Endometrial microvascular endothelial cells (primary cell): ENCODE data around the gene REV3L. TPM values are rescaled to one million over a fixed set of nuclear protein-coding genes. Genes with fewer than 3 reads are reported as not detected.

Experiments used
- in situ Hi-C: cut with HindIII; loops from 2 replicates; pipeline ENCODE4 v1.10.0; 2017; ENCODE audit warnings: low sequenced_read_pairs, low pct_unique_long_range_greater_than_20kb; ENCODE audit errors: inconsistent ontology term
- total RNA-seq: library from RNA; depleted of rRNA; stranded (reverse); fragments of >200 nt; gene quantifications from one replicate; pipeline ENCODE4 v1.2.3, GENCODE V29; 2015; ENCODE audit errors: inconsistent ontology term

The REV3L gene
- total RNA-seq, 1 donor from 2014 or later: 35.0 TPM

DNA sequence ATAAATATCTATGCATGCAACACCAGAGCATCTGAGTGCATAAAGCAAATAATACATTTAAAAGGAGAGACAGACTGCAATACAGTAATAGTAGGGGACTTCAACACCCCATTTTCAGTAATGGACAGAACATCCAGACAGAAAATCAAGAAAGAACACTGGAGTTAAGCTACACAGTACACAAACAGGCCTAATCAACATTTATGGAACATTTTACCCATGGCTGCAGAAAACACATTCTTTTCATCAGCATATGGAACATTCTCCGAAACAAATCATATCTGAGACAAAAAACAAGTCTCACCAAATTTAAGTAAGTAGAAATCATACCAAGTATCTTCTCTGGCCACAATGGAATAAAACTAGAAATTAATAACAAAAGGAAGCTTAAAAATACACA is 50.5 kb downstream of the REV3L start:
- in situ Hi-C loops: no loop called here

DNA sequence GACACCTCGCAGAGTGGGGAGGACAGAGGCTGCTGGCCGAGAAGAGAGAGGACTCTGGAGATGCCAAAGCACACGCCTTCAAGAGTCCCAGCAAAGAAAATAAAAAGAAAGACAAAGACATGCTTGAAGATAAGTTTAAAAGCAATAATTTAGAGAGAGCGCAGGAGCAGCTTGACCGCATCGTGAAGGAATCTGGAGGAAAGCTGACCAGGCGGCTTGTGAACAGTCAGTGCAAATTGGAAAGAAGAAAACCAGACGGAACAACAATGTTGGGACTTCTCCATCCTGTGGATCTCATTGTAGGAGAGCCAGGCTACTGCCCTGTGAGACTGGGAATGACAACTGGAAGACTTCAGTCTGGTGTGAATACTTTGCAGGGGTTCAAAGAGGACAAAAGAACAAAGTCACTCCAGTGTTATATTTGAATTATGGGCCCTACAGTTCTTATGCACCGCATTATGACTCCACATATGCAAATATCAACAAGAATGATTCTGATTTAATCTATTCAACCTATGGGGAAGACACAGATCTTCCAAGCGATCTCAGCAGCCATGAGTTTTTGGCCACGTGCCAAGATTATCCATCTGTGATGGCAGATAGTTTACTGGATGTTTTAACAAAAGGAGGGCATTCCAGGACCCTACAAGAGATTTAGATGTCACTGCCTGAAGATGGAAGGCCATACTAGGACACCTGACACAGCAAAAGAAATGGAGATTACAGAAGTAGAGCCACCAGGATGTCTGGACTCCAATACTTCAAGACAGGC is 52.2 kb downstream of the REV3L start:
- in situ Hi-C loops: no loop called here

DNA sequence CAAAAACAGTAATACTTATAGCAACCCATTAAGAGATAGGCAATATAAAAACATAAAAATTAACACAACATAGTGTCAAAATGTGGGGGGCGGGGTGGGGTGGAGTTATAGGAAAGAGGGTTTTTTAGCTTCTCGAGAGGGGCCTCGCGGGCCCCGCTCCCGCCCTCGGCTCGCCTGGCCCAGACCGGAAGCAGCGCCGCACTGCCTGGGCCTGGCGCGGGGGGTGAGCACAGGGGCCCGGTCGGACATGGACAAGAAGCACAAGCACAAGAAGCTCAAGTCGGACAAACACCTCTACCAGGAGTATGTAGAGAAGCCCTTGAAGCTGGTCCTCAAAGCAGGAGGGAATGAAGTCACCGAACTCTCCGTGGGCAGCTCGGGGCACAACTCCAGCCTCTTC is 53.4 kb downstream of the REV3L start:
- in situ Hi-C loops: no loop called here

DNA sequence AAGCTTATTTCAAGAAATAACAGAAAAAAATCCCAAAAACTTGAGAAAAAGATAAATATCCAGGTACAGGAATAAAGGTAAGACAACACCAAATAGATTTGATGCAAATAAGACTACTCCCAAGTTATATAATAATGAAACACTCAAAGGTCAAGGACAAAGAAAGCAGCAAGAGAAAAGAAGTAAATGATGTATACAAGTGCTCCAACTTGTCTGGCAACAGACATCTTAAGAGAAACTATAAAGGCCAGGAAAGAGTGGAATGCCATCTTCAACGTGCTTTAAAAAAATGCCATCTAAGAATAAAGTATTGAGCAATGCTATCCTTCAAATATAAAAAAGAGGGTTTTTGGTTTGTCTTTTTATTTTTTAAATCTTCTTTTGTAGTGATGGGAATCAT is 54.2 kb downstream of the REV3L start:
- in situ Hi-C loops: no loop called here

DNA sequence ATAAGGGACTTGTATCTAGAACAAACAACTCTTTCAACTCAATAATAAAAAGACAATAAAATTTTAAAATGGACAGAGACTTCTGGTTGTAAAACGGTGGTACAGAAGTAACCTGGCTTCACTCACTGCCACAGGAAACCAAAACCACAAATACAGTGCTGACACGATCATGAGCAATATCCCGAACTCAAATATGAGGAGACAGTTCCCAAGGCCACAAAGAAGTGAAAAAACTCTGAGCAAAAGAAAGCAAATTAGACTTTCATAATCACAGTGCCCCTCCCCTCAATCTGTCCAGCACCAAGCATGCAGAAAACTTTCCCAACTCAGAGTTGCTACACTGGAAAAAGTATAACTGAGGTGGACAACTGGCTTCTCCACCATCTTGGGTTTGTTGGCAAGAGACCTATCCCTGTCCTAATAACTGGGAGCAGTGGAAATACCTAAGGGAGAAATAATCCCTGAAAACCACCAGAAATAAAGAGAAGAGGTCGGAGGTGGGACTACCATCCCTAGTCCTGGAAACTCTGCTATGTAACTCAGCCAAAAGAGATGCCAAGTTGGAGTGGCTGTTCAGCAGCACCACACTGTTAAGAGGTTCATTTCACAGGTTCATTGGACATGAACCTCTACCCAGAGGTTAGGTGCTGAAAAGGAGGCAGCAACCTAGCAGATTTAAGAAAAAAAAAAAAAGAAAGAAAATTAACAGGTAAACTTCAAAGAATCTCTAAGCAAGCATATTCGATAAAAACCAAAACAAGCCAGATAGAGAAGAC is 55.5 kb downstream of the REV3L start:
- in situ Hi-C loops: no loop called here

DNA sequence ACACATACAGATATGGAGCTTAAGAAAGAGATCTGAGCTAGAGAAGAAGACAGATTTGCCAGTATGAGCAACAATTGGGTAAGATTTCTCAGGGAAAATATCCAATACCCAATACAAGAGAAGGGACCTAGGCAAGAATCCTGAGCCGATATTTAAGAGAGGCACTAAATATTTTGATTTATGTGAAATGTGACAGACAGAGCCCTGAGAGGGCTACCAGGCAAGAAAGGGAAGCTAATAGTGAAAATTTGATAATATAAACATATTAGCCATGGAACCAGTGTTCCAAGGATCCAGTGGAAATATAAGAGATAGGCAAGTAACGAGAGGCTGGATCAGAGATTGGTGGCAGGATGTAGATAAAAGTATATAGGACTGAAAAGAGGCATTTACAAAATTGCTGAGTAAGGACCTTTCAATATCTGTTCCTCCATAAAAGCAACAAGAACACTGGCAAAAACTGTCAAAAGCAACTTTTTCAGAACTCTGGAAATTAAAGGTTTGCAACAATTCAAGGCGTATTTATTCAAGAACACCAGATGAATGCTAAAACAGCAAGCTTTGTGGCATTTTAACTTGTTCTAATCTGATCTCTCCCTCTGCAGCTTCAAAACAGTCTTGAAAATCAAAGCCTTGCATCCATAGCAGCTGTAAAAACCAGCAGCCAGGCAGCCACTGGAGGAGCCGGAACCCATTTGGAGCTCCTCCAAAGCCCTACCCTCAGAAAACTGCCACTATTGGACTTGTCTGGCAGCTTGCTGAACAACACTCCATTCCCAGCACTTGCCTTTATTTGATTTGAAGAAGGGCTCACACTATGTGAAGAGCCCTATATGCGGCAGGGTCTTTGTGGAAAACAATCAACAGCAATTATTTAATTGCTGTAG is 58.8 kb downstream of the REV3L start:
- in situ Hi-C loops: no loop called here

DNA sequence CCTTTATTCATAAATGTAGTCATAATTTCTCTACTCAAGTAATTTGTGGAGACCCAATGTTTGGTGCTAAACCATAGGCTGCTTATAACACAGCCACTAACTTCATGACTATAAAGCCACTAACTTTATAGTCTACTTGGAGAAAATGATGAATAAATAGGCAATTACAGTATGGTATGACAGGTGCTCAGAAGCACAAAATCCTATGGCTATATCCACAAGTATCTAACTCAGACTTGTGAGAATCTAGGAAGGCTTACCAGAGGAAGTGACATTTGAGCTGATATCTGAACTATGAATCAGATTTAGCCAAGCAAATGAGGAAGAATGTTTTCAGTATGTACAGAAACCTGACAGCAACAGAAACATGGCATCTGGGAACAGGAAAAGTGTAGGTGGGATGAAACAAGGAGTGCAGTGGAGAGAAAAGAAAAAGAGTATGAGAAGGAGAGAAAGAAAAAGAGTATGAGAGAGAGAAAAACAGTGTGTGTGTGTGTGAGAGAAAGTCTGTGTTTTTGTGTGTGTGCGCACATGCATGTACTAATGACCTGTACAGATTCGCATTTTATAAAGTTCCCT is 59.9 kb downstream of the REV3L start:
- in situ Hi-C loops: no loop called here

DNA sequence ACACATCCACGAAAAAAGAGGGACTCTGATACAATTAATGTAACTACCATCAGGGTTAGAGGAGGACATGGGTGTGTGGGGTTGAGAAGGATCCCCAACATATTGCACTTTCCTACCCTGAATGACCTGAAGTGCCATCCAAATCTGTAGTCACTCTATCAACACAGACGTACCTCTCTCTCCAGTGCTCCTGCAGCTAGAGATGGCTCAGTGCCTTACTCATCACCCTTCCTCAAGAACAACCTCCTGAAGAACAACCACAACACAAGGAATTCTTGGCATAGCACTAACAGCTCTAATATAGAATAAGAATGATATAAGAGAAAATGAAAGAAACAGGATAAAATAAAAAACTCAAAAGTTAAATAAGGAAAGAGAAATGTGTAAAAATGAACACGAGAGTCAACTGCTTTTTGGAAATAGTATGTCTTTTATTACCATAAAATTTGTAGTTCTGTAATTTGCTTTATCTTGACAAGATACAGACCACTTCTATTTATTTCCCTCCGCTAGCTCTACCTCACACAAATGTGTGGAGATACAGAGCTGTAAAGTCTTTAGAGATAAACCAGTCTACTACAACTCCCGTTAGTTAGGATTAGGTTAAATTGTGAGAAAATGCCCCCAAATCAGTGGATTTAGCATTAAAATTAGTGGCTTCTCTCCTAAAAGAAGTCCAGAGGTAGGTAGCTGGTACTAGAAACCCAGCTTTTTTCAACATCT is 63.9 kb downstream of the REV3L start:
- in situ Hi-C loops: no loop called here

DNA sequence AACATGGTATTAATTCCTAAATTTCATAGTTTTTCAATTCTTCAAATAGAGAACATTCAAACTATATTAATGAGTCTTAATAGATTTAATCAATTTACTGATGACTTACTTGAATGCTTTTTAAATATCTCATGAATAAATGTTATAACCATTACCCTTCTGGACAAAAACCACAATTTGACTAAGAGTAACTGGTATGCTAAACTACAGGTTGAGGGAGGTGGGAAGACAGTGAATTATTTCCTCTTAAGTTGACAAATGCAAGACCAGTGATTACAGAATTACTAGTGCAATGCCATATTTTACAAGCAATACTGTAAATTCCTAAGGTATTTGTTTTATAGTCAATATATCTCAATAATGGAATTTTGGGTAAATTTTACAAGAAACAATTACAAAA is 65.1 kb downstream of the REV3L start:
- in situ Hi-C loops: no loop called here

DNA sequence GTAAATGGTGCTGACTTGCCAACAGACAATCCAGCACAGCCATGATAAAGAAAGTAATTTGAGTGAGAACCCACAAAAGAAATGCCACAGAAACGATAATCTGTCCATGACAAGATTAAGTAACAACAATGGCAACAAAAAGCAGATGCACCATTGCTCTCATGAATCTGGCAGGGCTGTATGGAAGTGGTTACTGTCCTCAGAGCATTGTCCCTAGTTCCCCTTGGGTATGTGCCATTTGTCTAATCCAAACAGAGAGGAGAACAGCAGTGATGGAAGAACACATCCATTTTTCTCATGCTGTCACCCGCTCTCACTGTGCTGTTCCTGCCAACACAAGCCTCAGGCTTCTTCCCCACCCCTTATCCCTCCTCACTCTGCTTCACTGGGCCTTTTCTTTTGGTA is 65.8 kb downstream of the REV3L start:
- in situ Hi-C loops: no loop called here

DNA sequence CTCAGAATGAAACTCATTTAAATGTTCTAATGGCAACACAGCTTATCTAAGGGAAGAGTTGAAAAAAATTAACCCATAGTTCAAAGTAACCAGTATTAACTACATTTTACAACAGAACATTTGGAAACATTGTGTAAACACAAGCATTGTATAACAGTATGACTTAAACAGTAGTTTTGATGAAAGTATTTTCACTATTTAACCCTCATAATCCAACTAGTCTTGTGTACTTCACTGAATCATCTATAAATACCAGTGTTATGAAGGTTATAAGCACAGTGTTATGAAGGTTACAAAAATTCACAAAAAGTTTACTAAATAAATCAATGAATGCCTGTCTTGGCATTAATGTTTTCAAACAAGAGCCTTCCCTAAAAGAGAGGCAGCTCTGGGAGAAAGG is 66.5 kb downstream of the REV3L start:
- in situ Hi-C loops: no loop called here

DNA sequence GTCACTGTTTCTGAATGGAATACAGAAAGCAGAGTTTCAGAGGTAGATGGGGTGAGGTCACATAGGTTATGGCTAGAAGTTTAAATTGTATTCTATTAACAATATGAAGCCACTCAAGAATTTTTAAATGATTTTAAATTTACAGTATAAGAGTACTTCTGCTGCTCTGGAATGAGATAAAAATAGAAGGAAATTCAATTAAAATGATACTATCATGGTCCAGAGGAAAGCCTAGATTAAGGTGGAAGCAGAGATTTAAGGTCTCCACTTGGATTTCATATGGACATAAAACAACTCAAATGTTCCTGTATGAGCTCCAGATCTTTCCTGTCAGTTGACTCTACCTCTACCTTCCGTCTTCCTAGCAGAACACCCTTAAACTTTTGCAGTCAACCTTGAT is 68.6 kb downstream of the REV3L start:
- in situ Hi-C loops: no loop called here

DNA sequence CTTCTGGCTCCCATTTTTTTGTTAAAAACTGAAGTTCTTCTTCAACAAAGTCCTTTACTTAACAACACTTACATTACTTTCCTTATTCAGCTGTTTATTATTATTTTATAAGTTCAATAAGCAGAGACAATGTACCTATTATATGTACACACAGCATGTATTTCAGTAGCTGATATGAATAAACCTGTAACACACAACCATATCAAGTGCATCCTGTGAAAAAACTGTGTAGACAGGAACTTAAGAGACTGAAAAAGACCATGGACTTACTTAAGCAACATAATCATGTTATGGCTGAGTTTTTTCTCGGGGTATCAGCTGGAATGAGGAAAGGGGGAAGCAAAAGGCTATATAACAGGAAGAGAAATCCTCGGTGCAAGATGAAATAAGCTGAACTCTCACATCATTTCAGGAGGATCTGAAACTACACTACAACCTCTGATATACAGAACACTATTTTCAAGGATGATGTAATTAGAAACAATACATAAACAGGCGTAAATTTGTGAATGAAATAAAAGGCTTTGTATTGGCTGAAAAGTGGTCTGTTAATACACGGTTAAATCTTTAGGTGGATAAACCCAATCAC is 70.9 kb downstream of the REV3L start:
- in situ Hi-C loops: no loop called here

DNA sequence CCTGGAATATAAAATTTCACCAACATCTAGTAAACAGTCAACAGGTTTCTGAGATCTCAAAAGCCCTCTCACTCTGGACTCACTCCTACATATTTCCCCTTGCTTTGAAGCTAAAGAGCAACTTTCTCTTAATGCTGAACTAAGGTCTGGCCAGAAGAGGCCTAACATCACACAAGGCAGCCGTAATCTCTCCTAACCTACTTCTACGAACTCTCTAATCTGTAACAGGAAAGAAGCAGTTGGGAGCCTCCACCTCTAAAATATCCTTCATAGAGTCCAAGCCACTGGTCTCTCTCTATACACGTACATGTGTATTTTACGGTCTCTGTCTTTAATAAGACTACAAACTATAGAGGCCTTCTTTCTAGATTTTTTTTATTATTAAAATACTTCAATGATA is 72.0 kb downstream of the REV3L start:
- in situ Hi-C loops: no loop called here

DNA sequence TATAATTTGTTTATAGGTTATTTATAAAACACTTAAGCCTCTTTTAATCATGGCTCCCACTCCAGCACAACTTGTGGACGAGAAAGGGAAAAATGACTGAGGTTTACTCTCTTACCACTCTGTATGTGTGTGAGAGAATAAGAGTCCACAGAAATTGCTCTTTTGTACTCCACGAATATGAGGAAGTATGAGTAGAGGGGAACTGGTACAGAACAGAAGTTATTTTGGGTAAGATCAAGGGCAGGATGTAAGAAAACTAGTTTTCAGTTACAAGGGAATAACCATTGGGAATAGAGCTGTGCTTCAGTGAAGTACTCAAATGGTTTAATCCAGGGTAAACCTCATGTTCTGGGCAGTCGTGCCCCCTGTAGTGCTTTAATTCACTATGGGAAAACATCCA is 72.6 kb downstream of the REV3L start:
- in situ Hi-C loops: no loop called here

DNA sequence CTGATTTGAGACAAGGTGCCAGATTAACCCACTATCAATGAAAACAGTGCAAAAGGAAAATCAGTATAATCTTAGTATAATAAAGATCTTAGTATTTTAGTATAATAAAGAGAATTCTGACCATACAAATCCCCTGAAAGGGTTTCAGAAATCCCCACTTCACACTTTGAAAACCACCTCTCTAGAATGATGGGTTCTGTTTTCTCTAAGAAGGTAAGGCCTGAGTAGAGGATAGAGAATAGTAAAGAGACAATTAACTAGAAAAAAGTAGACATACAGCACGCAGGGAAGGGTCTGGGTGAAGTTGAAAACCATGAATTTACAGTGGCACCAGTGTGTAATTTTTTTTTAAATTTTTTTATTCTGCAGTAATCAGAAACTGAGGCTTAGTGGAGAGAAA is 73.6 kb downstream of the REV3L start:
- in situ Hi-C loops: no loop called here

DNA sequence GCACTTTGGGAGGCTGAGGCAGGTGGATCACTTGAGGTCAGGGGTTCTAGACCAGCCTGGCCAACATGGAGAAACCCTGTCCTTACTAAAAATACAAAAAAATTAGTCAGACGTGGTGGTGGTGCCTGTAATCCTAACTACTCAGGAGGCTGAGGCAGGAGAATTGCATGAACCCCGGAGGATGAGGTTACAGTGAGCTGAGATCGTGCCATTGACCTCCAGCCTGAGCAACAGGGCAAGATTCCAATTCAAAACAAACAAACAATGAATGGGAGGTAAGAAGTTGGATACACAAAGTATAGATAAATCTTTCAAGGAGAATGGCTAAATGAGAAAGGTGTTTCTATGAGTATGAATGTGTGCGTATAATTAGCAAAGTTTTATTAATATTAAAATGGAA is 75.3 kb downstream of the REV3L start:
- in situ Hi-C loops: no loop called here

DNA sequence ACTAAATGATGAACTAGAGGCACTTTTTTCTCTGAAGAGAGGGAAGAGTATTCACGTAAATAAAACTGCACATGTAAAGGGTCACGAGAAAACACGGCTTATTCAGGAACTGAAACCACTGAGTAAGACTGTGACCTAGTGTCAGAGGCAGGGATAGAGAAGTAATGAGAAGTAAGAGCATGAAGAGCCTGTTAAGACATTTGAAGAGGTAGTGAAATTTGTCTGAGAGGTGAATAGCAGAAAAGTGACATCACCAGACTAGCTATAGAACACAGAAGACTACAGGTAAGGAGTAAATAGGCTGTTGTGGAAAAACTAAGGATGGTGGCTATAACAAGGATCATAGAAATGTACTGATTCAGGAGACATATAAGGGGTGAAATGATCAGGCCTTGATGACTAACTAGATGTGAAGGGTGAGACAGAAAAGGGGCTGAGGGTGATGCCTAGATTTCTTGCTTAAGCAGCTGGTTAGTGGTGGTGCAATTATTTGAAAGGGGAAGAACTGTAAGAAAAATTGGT is 76.8 kb downstream of the REV3L start:
- in situ Hi-C loops: no loop called here
